ENCODE results near the gene FAM234B.
A peak's percentile ranks its signal among the peaks of the same experiment; 100 is the strongest.

Gene FAM234B

GRCh38 chr12:13044002-13044905, at the start of gene FAM234B:
FAM234B (plus strand) TSS chr12:13044381; CDS start chr12:13044404, 23 bp downstream.
- DNase-seq: peak; percentile 63

- no peak for DNase-seq
Measured at GRCh38 chr12:12995088-12995487, 49.1 kb upstream of the FAM234B start.

GRCh38 chr12:12996209-12996608, 48.0 kb upstream of the FAM234B start:
- DNase-seq: no peak

- DNase-seq: no peak
Measured at GRCh38 chr12:12997156-12997555, 47.0 kb upstream of the FAM234B start.

GRCh38 chr12:12997734-12998133, 46.4 kb upstream of the FAM234B start:
- DNase-seq: no peak

- no peak for DNase-seq
Measured at GRCh38 chr12:12998248-12998647, 45.9 kb upstream of the FAM234B start.

GRCh38 chr12:12999271-12999958, 44.8 kb upstream of the FAM234B start:
- no peak for DNase-seq

- DNase-seq: peak; percentile 95 to 96
Measured at GRCh38 chr12:12999959-13000615, 44.1 kb upstream of the FAM234B start, which contains the start of gene HEBP1. HEBP1 (minus strand) TSS chr12:13000265; CDS start chr12:13000114, 151 bp downstream.

GRCh38 chr12:13000616-13000924, 43.6 kb upstream of the FAM234B start:
- no peak for DNase-seq

- DNase-seq: peak; percentile 7 to 12
Measured at GRCh38 chr12:13000925-13001774, 43.0 kb upstream of the FAM234B start.

GRCh38 chr12:13001775-13002040, 42.5 kb upstream of the FAM234B start:
- no peak for DNase-seq

- DNase-seq: no peak
Measured at GRCh38 chr12:13002301-13003097, 41.7 kb upstream of the FAM234B start.

GRCh38 chr12:13004361-13004760, 39.8 kb upstream of the FAM234B start:
- DNase-seq: no peak

GRCh38 chr12:13004986-13005385, 39.2 kb upstream of the FAM234B start:
- DNase-seq: no peak

- no peak for DNase-seq
Measured at GRCh38 chr12:13005649-13006048, 38.5 kb upstream of the FAM234B start.

GRCh38 chr12:13007496-13008233, 36.5 kb upstream of the FAM234B start:
- no peak for DNase-seq

GRCh38 chr12:13008741-13009380, 35.3 kb upstream of the FAM234B start:
- no peak for DNase-seq

- DNase-seq: no peak
Measured at GRCh38 chr12:13011098-13011497, 33.1 kb upstream of the FAM234B start.

- DNase-seq: no peak
Measured at GRCh38 chr12:13022851-13023271, 21.3 kb upstream of the FAM234B start.

GRCh38 chr12:13023811-13024530, 20.2 kb upstream of the FAM234B start:
- no peak for DNase-seq

Measured in activated CD4-positive, alpha-beta T cell treated with anti-CD3 and anti-CD28 coated beads, Interleukin-2, amount 50 U/mL, for 4 hours (primary cell).